DND-41 (cell line): ENCODE data around the gene DAB2.

ENCODE experiments used
- ATAC-seq: fragments of 200-7000 bp; cut with Tn5 transposase; 3 replicates; pipeline ENCODE4 v1.9.1; 2021; ENCODE audit warnings: low read depth; ENCODE audit not compliant: insufficient read depth
- DNase-seq: peaks from one replicate; pipeline ENCODE4 v3.0.0-alpha.2; 2020
- H2AFZ ChIP-seq: 2 replicates; pipeline ENCODE4 v1.6.0; 2012; ENCODE audit warnings: low read depth, low read length
- H3K27ac ChIP-seq: 2 replicates; pipeline ENCODE4 v1.5.1; 2012; ENCODE audit warnings: low read length, inconsistent platforms
- H3K27me3 ChIP-seq: fragments of 200-600 bp; sonication (generic); 2 replicates; pipeline ENCODE4 v1.6.0; 2012; ENCODE audit warnings: low read length, mild to moderate bottlenecking, inconsistent platforms; ENCODE audit not compliant: insufficient read depth, poor library complexity
- H3K36me3 ChIP-seq: 2 replicates; pipeline ENCODE4 v1.5.1; 2012; ENCODE audit warnings: low read length, inconsistent platforms; ENCODE audit not compliant: insufficient read depth
- H3K4me1 ChIP-seq: 2 replicates; pipeline ENCODE4 v1.5.1; 2012; ENCODE audit warnings: mild to moderate bottlenecking, low read length; ENCODE audit not compliant: insufficient read depth
- H3K4me2 ChIP-seq: 2 replicates; pipeline ENCODE4 v1.6.0; 2012; ENCODE audit warnings: mild to moderate bottlenecking, moderate library complexity, low read length, inconsistent platforms; ENCODE audit not compliant: insufficient read depth
- H3K4me3 ChIP-seq, 2 experiments: fragments of 200-600 bp in 1 of 2; shearing (Covaris generic) in 1 of 2; 2 replicates each; pipeline ENCODE4 v1.5.1; 2012 to 2016; ENCODE audit warnings: inconsistent platforms in 2 of 2, low read length in 2 of 2, mild to moderate bottlenecking in 2 of 2, low read depth in 1 of 2, moderate library complexity in 1 of 2
- H3K79me2 ChIP-seq: 2 replicates; pipeline ENCODE4 v1.6.0; 2012; ENCODE audit warnings: low read length, inconsistent platforms; ENCODE audit not compliant: insufficient read depth
- H3K9ac ChIP-seq: 2 replicates; pipeline ENCODE4 v1.6.0; 2012; ENCODE audit warnings: low read depth, mild to moderate bottlenecking, inconsistent platforms, low read length, moderate library complexity
- H3K9me3 ChIP-seq: 2 replicates; pipeline ENCODE4 v1.5.1; 2012; ENCODE audit warnings: low read length, moderate library complexity, mild to moderate bottlenecking, inconsistent platforms; ENCODE audit not compliant: insufficient read depth, severe bottlenecking
- H4K20me1 ChIP-seq: 2 replicates; pipeline ENCODE4 v1.6.0; 2012; ENCODE audit warnings: low read length; ENCODE audit not compliant: insufficient read depth
- CTCF ChIP-seq: IDR thresholded peaks from 2 replicates; pipeline ENCODE4 v1.5.1; 2012; ENCODE audit warnings: borderline replicate concordance, low read length, moderate library complexity, mild to moderate bottlenecking; ENCODE audit not compliant: poor library complexity, severe bottlenecking; ENCODE audit errors: extremely low read depth
- EZH2 ChIP-seq: IDR thresholded peaks from 3 replicates; pipeline ENCODE4 v1.6.1; 2012; ENCODE audit warnings: borderline replicate concordance, low read depth, mild to moderate bottlenecking, moderate library complexity, low read length, inconsistent platforms; ENCODE audit not compliant: severe bottlenecking

DAB2 gene

GRCh38 chr5:39439582-39440162 is 14.9 kb upstream of the DAB2 start:
- Histone ChIP-seq H3K4me2 (no peak overlapping the region), H3K79me2 (no peaks in the 10 kb centered on the region), H3K9me3 (no peaks in the 10 kb centered on the region), H3K4me1 (no peaks in the 10 kb centered on the region), H3K27ac (no peak overlapping the region), H3K4me3 (no peak overlapping the region), H2AFZ (no peak overlapping the region), H3K36me3 (no peaks in the 10 kb centered on the region), H3K27me3 (peaks cover 6% of the 10 kb centered on the region), H4K20me1 (no peaks in the 10 kb centered on the region), H3K9ac (no peak overlapping the region)
- no peak for DNase-seq
- TF ChIP-seq CTCF (no peak), EZH2 (no peak)
- ATAC-seq, result no peak

- ATAC-seq (no peak), DNase-seq (no peak)
- H3K27ac ChIP-seq, result no peak overlapping the region
- no peak overlapping the region for H3K4me2 ChIP-seq
- H3K79me2 ChIP-seq, result no peaks in the 10 kb centered on the region
- no peak overlapping the region for H2AFZ ChIP-seq
- no peaks in the 10 kb centered on the region for H4K20me1 ChIP-seq
- H3K36me3 ChIP-seq, result no peaks in the 10 kb centered on the region
- H3K4me3 ChIP-seq, result no peak overlapping the region
- H3K27me3 ChIP-seq, result peaks cover 8% of the 10 kb centered on the region
- H3K9me3 ChIP-seq, result no peaks in the 10 kb centered on the region
- TF ChIP-seq CTCF (no peak), EZH2 (no peak)
- H3K4me1 ChIP-seq, result no peaks in the 10 kb centered on the region
- H3K9ac ChIP-seq, result no peak overlapping the region
These were observed 12.7 kb upstream of the DAB2 start for GRCh38 chr5:39437467-39437866.

GRCh38 chr5:39433848-39434247 is 9.1 kb upstream of the DAB2 start:
- no peaks in the 10 kb centered on the region for H3K79me2 ChIP-seq
- H2AFZ ChIP-seq, result no peak overlapping the region
- H3K36me3 ChIP-seq, result no peaks in the 10 kb centered on the region
- DNase-seq (no peak), ATAC-seq (no peak)
- H3K27me3 ChIP-seq, result peaks cover 8% of the 10 kb centered on the region
- no peaks in the 10 kb centered on the region for H3K9me3 ChIP-seq
- no peak overlapping the region for H3K9ac ChIP-seq
- no peak overlapping the region for H3K4me3 ChIP-seq
- H3K27ac ChIP-seq, result no peak overlapping the region
- no peaks in the 10 kb centered on the region for H4K20me1 ChIP-seq
- no peaks in the 10 kb centered on the region for H3K4me1 ChIP-seq
- no peak overlapping the region for H3K4me2 ChIP-seq
- TF ChIP-seq EZH2, result no peak
- no peak for TF ChIP-seq CTCF
